Esophagus squamous epithelium (tissue), 5 donors: ENCODE results near the gene TCF12. TPM values are rescaled to one million over a fixed set of nuclear protein-coding genes. Genes with fewer than 3 reads are reported as not detected.

Source experiments
- DNase-seq: peaks from one replicate; lab custom pipeline; 2025; lab: John Stamatoyannopoulos, UW
- H3K27ac ChIP-seq, 4 donors: fragments of 200-600 bp; sonication (generic); one replicate each; pipeline ENCODE4 v1.5.1; 2016 to 2019; ENCODE audit warnings: mild to moderate bottlenecking in 1 of 4
- H3K27me3 ChIP-seq, 4 donors: fragments of 200-600 bp; sonication (generic); 1 replicate in 3 of 4; 2 replicates in 1 of 4; pipeline versions ENCODE4 v1.5.1 to v1.6.0; 2017 to 2021; ENCODE audit warnings: antibody characterized with exemption in 1 of 4
- H3K36me3 ChIP-seq, 3 donors: fragments of 200-600 bp; sonication (generic); one replicate each; pipeline ENCODE4 v1.5.1; 2016 to 2019
- H3K4me1 ChIP-seq, 3 donors: fragments of 200-600 bp; sonication (generic); one replicate each; pipeline ENCODE4 v1.5.1; 2017 to 2019
- H3K4me3 ChIP-seq, 4 donors: fragments of 200-600 bp; sonication (generic); 1 replicate in 3 of 4; 2 replicates in 1 of 4; pipeline ENCODE4 v1.5.1; 2016 to 2019; ENCODE audit warnings: mild to moderate bottlenecking in 2 of 4, moderate library complexity in 1 of 4
- H3K9me3 ChIP-seq, 3 donors: fragments of 200-600 bp; sonication (generic); one replicate each; pipeline ENCODE4 v1.5.1; 2016 to 2019
- CTCF ChIP-seq, 6 experiments: fragments of 450-650 bp in 4 of 6; fragments of 200-600 bp in 2 of 6; sonication (generic) in 2 of 6; IDR thresholded peaks; one replicate each; pipeline ENCODE4 v1.5.1; 2016 to 2019; ENCODE audit warnings: antibody characterized with exemption in 6 of 6, mild to moderate bottlenecking in 4 of 6, moderate library complexity in 4 of 6
- POLR2A ChIP-seq, 4 donors: fragments of 450-650 bp; IDR thresholded peaks; one replicate each; pipeline ENCODE4 v1.6.1; 2017; ENCODE audit warnings: antibody characterized with exemption in 4 of 4, mild to moderate bottlenecking in 4 of 4, moderate library complexity in 3 of 4
- WGBS, 2 donors: methylation state at CpG; one replicate each; pipeline ENCODE4 v1.1.5; 2018; 5-methylcytosine and 5-hydroxymethylcytosine counted together
- intact Hi-C: fragments of 100-400 bp; cut with DNase I; formaldehyde crosslinking; loops from one replicate; pipeline ENCODE4 v1.15.0; 2022
- total RNA-seq, 4 donors: library from RNA; depleted of rRNA; stranded (reverse); fragments of >200 nt; gene quantifications; one replicate each; pipeline ENCODE4 v1.1.0, GENCODE V29; 2016
- donor health status: DM: yes; HTN: yes; CAD: no.

The TCF12 gene
- total RNA-seq, 4 donors from 2014 or later, result 28.5 to 90.4 (median 51.3) TPM

- H3K27ac ChIP-seq, result peak overlapping the region in 3 of 4 donors; percentile 28 to 45 (median 39)
These were observed 50.4 kb downstream of the TCF12 start for GRCh38 chr15:56968821-56969220.

GRCh38 chr15:56969265-56969895 is 50.9 kb downstream of the TCF12 start:
- H3K27ac ChIP-seq, result peak overlapping the region in 3 of 4 donors; percentile 28 to 45 (median 39)
- WGBS, 2 donors, result 46 to 72% methylated on average over 8 to 9 of the region's 9 CpGs
- no peak for DNase-seq
- no peak for TF ChIP-seq POLR2A (IDR thresholded peaks at IDR 0.05)
- no peak for TF ChIP-seq CTCF (IDR thresholded peaks at IDR 0.05)
- intact Hi-C loops, result no loop called here
- H3K27me3 ChIP-seq, result no peaks in the 10 kb centered on the region
- peaks cover 0 to 40% (median 7%) of the 10 kb centered on the region in 3 donors for H3K4me1 ChIP-seq
- no peaks in the 10 kb centered on the region for H3K9me3 ChIP-seq
- no peaks in the 10 kb centered on the region for H3K36me3 ChIP-seq
- peak overlapping the region in 1 of 4 donors; percentile 29 for H3K4me3 ChIP-seq

More at GRCh38 chr15:56968821-56969220, 50.4 kb downstream of the TCF12 start:
- H3K36me3 ChIP-seq, result no peaks in the 10 kb centered on the region
- TF ChIP-seq CTCF (IDR thresholded peaks at IDR 0.05), result no peak
- no peak for TF ChIP-seq POLR2A (IDR thresholded peaks at IDR 0.05)
- peaks cover 0 to 46% (median 10%) of the 10 kb centered on the region in 3 donors for H3K4me1 ChIP-seq
- WGBS, 2 donors, result 100% methylated on average over 1 of the region's 1 CpG
- intact Hi-C loops, result no loop called here
- no peaks in the 10 kb centered on the region for H3K27me3 ChIP-seq
- no peak for DNase-seq
- peak overlapping the region in 1 of 4 donors; percentile 29 for H3K4me3 ChIP-seq
- no peaks in the 10 kb centered on the region for H3K9me3 ChIP-seq

DNA sequence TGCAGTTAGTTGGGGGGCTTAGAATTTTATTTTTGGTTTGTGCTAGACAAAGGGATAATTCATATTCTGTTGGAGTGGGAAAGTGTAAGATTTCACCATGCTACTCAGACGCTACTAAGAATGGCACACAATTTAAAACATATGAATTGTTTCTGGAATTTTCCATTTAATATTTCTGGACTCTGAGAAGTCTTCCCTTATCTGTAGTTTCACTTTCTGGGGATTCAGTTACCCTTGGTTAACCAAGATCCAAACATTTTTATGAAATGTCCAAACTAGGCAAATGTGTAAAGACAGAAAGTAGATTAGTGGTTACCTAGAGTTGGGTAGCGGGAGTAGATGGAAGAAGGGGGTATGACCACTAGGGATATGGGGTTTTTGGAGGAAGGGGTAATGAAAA is 53.1 kb downstream of the TCF12 start:
- H3K9me3 ChIP-seq, result no peaks in the 10 kb centered on the region
- peaks cover 0 to 36% (median 7%) of the 10 kb centered on the region in 3 donors for H3K4me1 ChIP-seq
- no peak overlapping the region for H3K27ac ChIP-seq
- H3K36me3 ChIP-seq, result no peaks in the 10 kb centered on the region
- no peak overlapping the region for H3K4me3 ChIP-seq
- DNase-seq, result no peak
- intact Hi-C loops, result no loop called here
- no peaks in the 10 kb centered on the region for H3K27me3 ChIP-seq
- TF ChIP-seq POLR2A (IDR thresholded peaks at IDR 0.05), result no peak
- no peak for TF ChIP-seq CTCF (IDR thresholded peaks at IDR 0.05)
- WGBS, 2 donors, result 85 to 86% methylated on average over 2 of the region's 2 CpGs

DNA sequence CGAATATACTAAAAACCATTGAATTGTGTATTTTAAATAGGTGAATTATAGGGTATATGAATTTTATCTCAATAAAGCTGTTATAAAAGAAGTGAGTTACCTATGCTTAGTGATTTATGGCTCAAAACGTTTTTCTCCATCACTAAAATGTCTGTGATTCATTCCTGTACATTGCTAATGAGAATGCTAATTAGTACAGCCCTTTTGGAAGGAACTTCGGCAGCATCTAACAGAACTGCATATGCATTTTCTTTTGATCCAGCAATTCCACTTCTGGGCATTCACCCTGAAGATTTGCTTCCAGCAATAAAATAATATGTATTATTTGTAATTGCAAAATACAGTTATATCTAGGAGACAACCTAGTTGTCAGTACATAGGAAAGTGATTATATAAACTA is 53.6 kb downstream of the TCF12 start:
- Histone ChIP-seq H3K4me1 (peaks cover 0 to 36% (median 7%) of the 10 kb centered on the region in 3 donors), H3K36me3 (no peaks in the 10 kb centered on the region), H3K9me3 (no peaks in the 10 kb centered on the region), H3K27ac (no peak overlapping the region), H3K4me3 (no peak overlapping the region), H3K27me3 (no peaks in the 10 kb centered on the region)
- no peak for DNase-seq
- WGBS, 2 donors, result 59 to 64% methylated on average over 3 of the region's 3 CpGs
- intact Hi-C loops, result no loop called here
- TF ChIP-seq POLR2A (IDR thresholded peaks at IDR 0.05) (no peak), CTCF (IDR thresholded peaks at IDR 0.05) (no peak)

- Histone ChIP-seq H3K4me3 (no peak overlapping the region), H3K27me3 (no peaks in the 10 kb centered on the region), H3K4me1 (peaks cover 0 to 36% (median 7%) of the 10 kb centered on the region in 3 donors), H3K36me3 (no peaks in the 10 kb centered on the region), H3K27ac (no peak overlapping the region), H3K9me3 (no peaks in the 10 kb centered on the region)
- no peak for TF ChIP-seq CTCF (IDR thresholded peaks at IDR 0.05)
- TF ChIP-seq POLR2A (IDR thresholded peaks at IDR 0.05), result no peak
- no peak for DNase-seq
- intact Hi-C loops, result no loop called here
- 69 to 78% methylated on average over 1 of the region's 1 CpG for WGBS, 2 donors
These were observed 54.0 kb downstream of the TCF12 start for GRCh38 chr15:56972426-56972825.
